Immature natural killer cell (primary cell): ENCODE measurements around the gene MAG. TPM values are rescaled to one million over a fixed set of nuclear protein-coding genes. Genes with fewer than 3 reads are reported as not detected.

Experiments
- DNase-seq, 3 donors: peaks; one replicate each; pipeline ENCODE4 v3.0.0; 2022; ENCODE audit warnings: mixed read lengths in 1 of 3
- H3K27ac Mint-ChIP-seq, 6 donors: one replicate each; pipeline ENCODE4 v1.8.0; 2020; ENCODE audit warnings: mixed read lengths in 6 of 6, mild to moderate bottlenecking in 5 of 6, inconsistent platforms in 4 of 6, moderate library complexity in 3 of 6
- H3K27me3 Mint-ChIP-seq, 3 donors: one replicate each; pipeline ENCODE4 v1.8.0; 2020 to 2021; ENCODE audit warnings: low read depth in 3 of 3, mild to moderate bottlenecking in 3 of 3, mixed read lengths in 3 of 3, moderate library complexity in 3 of 3, inconsistent platforms in 1 of 3
- H3K36me3 Mint-ChIP-seq, 3 donors: one replicate each; pipeline ENCODE4 v1.8.0; 2020; ENCODE audit warnings: mixed read lengths in 3 of 3, inconsistent platforms in 2 of 3, mild to moderate bottlenecking in 2 of 3
- H3K4me1 Mint-ChIP-seq, 2 donors: one replicate each; pipeline ENCODE4 v1.8.0; 2020; ENCODE audit warnings: inconsistent platforms in 2 of 2, mild to moderate bottlenecking in 2 of 2, mixed read lengths in 2 of 2, moderate library complexity in 1 of 2
- H3K4me3 Mint-ChIP-seq, 5 donors: one replicate each; pipeline ENCODE4 v1.8.0; 2020; ENCODE audit warnings: mild to moderate bottlenecking in 5 of 5, mixed read lengths in 5 of 5, inconsistent platforms in 3 of 5, moderate library complexity in 3 of 5
- H3K9me3 Mint-ChIP-seq, 6 donors: one replicate each; pipeline ENCODE4 v1.8.0; 2020; ENCODE audit warnings: mild to moderate bottlenecking in 6 of 6, mixed read lengths in 6 of 6, inconsistent platforms in 4 of 6, moderate library complexity in 3 of 6
- polyA plus RNA-seq, 3 donors: library from polyadenylated mRNA; unstranded; fragments of 300-500 nt; fragmentation: Illumina TruSeq; gene quantifications; one replicate each; pipeline ENCODE4 v1.2.3, GENCODE V29; 2021

MAG gene
- polyA plus RNA-seq, 3 donors from 2014 or later = not detected

GRCh38 chr19:35268536-35269437 is 23.2 kb upstream of the MAG start, which contains the start of gene USF2:
USF2 (plus strand) TSS chr19:35268962; CDS start chr19:35269102, 140 bp downstream.
- H3K36me3 Mint-ChIP-seq = peaks cover 4 to 19% (median 18%) of the 10 kb centered on the region in 3 donors

GRCh38 chr19:35269438-35270117 is 22.4 kb upstream of the MAG start:
- DNase-seq = peak; percentile 78 to 81 (median 79)
- Mint-ChIP-seq H3K27ac (peak overlapping the region in 5 of 6 donors; percentile 39 to 86 (median 78)), H3K36me3 (peaks cover 4 to 25% (median 24%) of the 10 kb centered on the region in 3 donors), H3K27me3 (peaks cover 14 to 21% (median 16%) of the 10 kb centered on the region in 3 donors), H3K4me1 (peaks cover 49 to 57% of the 10 kb centered on the region in 2 donors), H3K9me3 (no peaks in the 10 kb centered on the region), H3K4me3 (peak overlapping the region; percentile 67 to 81 (median 77))

More at GRCh38 chr19:35268536-35269437, 23.2 kb upstream of the MAG start, which contains the start of gene USF2:
- H3K27me3 Mint-ChIP-seq = peaks cover 14 to 21% (median 16%) of the 10 kb centered on the region in 3 donors
- peak within 1 kb of the TSS; percentile 93 to 96 (median 94) for H3K4me3 Mint-ChIP-seq
- peak; percentile 65 to 75 (median 69) for DNase-seq
- no peaks in the 10 kb centered on the region for H3K9me3 Mint-ChIP-seq
- H3K27ac Mint-ChIP-seq = peak within 1 kb of the TSS; percentile 92 to 97 (median 96)
- peaks cover 47 to 60% of the 10 kb centered on the region in 2 donors for H3K4me1 Mint-ChIP-seq

- peaks cover 8 to 26% (median 25%) of the 10 kb centered on the region in 3 donors for H3K36me3 Mint-ChIP-seq
Measured at GRCh38 chr19:35270381-35270811, 21.6 kb upstream of the MAG start.

GRCh38 chr19:35271546-35271945 is 20.4 kb upstream of the MAG start:
- H3K27me3 Mint-ChIP-seq = peaks cover 8 to 15% (median 11%) of the 10 kb centered on the region in 3 donors
- H3K36me3 Mint-ChIP-seq = peaks cover 8 to 31% (median 30%) of the 10 kb centered on the region in 3 donors
- H3K9me3 Mint-ChIP-seq = no peaks in the 10 kb centered on the region
- peak overlapping the region in 3 of 6 donors; percentile 38 to 71 (median 53) for H3K27ac Mint-ChIP-seq
- DNase-seq = no peak
- H3K4me3 Mint-ChIP-seq = peak overlapping the region in 3 of 5 donors; percentile 49 to 71 (median 65)
- peaks cover 33 to 38% of the 10 kb centered on the region in 2 donors for H3K4me1 Mint-ChIP-seq

More at GRCh38 chr19:35270381-35270811, 21.6 kb upstream of the MAG start:
- H3K4me3 Mint-ChIP-seq = peak overlapping the region; percentile 67 to 79 (median 75)
- H3K9me3 Mint-ChIP-seq = no peaks in the 10 kb centered on the region
- H3K27me3 Mint-ChIP-seq = peaks cover 14 to 21% (median 16%) of the 10 kb centered on the region in 3 donors
- peaks cover 42 to 49% of the 10 kb centered on the region in 2 donors for H3K4me1 Mint-ChIP-seq
- peak overlapping the region in 5 of 6 donors; percentile 39 to 82 (median 71) for H3K27ac Mint-ChIP-seq
- no peak for DNase-seq

- H3K27me3 Mint-ChIP-seq = peaks cover 8 to 17% (median 11%) of the 10 kb centered on the region in 3 donors
- DNase-seq = no peak
- peak overlapping the region in 2 of 6 donors; percentile 40 to 57 for H3K27ac Mint-ChIP-seq
- H3K4me3 Mint-ChIP-seq = peak overlapping the region in 3 of 5 donors; percentile 49 to 71 (median 65)
- H3K4me1 Mint-ChIP-seq = peaks cover 30 to 41% of the 10 kb centered on the region in 2 donors
- H3K36me3 Mint-ChIP-seq = peaks cover 8 to 34% (median 30%) of the 10 kb centered on the region in 3 donors
- H3K9me3 Mint-ChIP-seq = no peaks in the 10 kb centered on the region
Measured at GRCh38 chr19:35272122-35272719, 19.7 kb upstream of the MAG start.

GRCh38 chr19:35272954-35273649 is 18.9 kb upstream of the MAG start:
- no peaks in the 10 kb centered on the region for H3K9me3 Mint-ChIP-seq
- DNase-seq = no peak
- H3K4me3 Mint-ChIP-seq = peak overlapping the region in 3 of 5 donors; percentile 41 to 60 (median 57)
- peaks cover 30 to 42% of the 10 kb centered on the region in 2 donors for H3K4me1 Mint-ChIP-seq
- H3K36me3 Mint-ChIP-seq = peaks cover 8 to 35% (median 30%) of the 10 kb centered on the region in 3 donors
- peak overlapping the region in 4 of 6 donors; percentile 45 to 86 (median 68) for H3K27ac Mint-ChIP-seq
- H3K27me3 Mint-ChIP-seq = peaks cover 5 to 11% (median 6%) of the 10 kb centered on the region in 3 donors

- Mint-ChIP-seq H3K4me1 (peaks cover 30 to 42% of the 10 kb centered on the region in 2 donors), H3K4me3 (no peak overlapping the region), H3K27ac (peak overlapping the region in 5 of 6 donors; percentile 13 to 86 (median 56)), H3K27me3 (peaks cover 5 to 11% (median 6%) of the 10 kb centered on the region in 3 donors), H3K36me3 (peaks cover 8 to 35% (median 30%) of the 10 kb centered on the region in 3 donors), H3K9me3 (no peaks in the 10 kb centered on the region)
- DNase-seq = no peak
Measured at GRCh38 chr19:35273686-35274259, 18.2 kb upstream of the MAG start.

- peaks cover 5 to 11% (median 6%) of the 10 kb centered on the region in 3 donors for H3K27me3 Mint-ChIP-seq
- peaks cover 8 to 35% (median 30%) of the 10 kb centered on the region in 3 donors for H3K36me3 Mint-ChIP-seq
- H3K9me3 Mint-ChIP-seq = no peaks in the 10 kb centered on the region
- H3K27ac Mint-ChIP-seq = peak overlapping the region in 4 of 6 donors; percentile 13 to 56 (median 42)
- no peak overlapping the region for H3K4me3 Mint-ChIP-seq
- DNase-seq = no peak
- peaks cover 30 to 42% of the 10 kb centered on the region in 2 donors for H3K4me1 Mint-ChIP-seq
Measured at GRCh38 chr19:35274323-35274722, 17.6 kb upstream of the MAG start.

GRCh38 chr19:35276706-35277281 is 15.2 kb upstream of the MAG start:
- Mint-ChIP-seq H3K36me3 (peaks cover 8 to 29% (median 25%) of the 10 kb centered on the region in 3 donors), H3K4me1 (peaks cover 22 to 27% of the 10 kb centered on the region in 2 donors), H3K4me3 (no peak overlapping the region), H3K9me3 (no peaks in the 10 kb centered on the region), H3K27me3 (peaks cover 3 to 13% (median 4%) of the 10 kb centered on the region in 3 donors), H3K27ac (peak overlapping the region in 1 of 6 donors; percentile 10)
- DNase-seq = no peak

- Mint-ChIP-seq H3K4me3 (no peak overlapping the region), H3K9me3 (no peaks in the 10 kb centered on the region), H3K4me1 (peaks cover 12% of the 10 kb centered on the region in 2 donors), H3K36me3 (peaks cover 4 to 17% (median 13%) of the 10 kb centered on the region in 3 donors), H3K27ac (no peak overlapping the region), H3K27me3 (peaks cover 0 to 19% (median 3%) of the 10 kb centered on the region in 3 donors)
- no peak for DNase-seq
Measured at GRCh38 chr19:35278578-35279284, 13.2 kb upstream of the MAG start.

GRCh38 chr19:35279374-35279773 is 12.6 kb upstream of the MAG start:
- H3K4me3 Mint-ChIP-seq = no peak overlapping the region
- peaks cover 5 to 6% of the 10 kb centered on the region in 2 donors for H3K4me1 Mint-ChIP-seq
- no peak overlapping the region for H3K27ac Mint-ChIP-seq
- H3K27me3 Mint-ChIP-seq = peaks cover 0 to 19% (median 3%) of the 10 kb centered on the region in 3 donors
- no peak for DNase-seq
- H3K9me3 Mint-ChIP-seq = no peaks in the 10 kb centered on the region
- H3K36me3 Mint-ChIP-seq = peaks cover 4 to 11% (median 6%) of the 10 kb centered on the region in 3 donors
